CD4-positive, alpha-beta T cell (primary cell): ENCODE data around the gene POLK. TPM values are rescaled to one million over a fixed set of nuclear protein-coding genes. Genes with fewer than 3 reads are reported as not detected.

ENCODE experiments used
- ATAC-seq: fragments of 200-7000 bp; cut with Tn5 transposase; one replicate; pipeline ENCODE4 v1.10.0; 2022; ENCODE audit warnings: mild to moderate bottlenecking; ENCODE audit not compliant: poor library complexity
- CTCF ChIA-PET: fragments of 350-600 bp; sonication (Branson Sonifier 250); formaldehyde crosslinking; loops from one replicate; lab custom pipeline; 2021; ENCODE audit warnings: antibody characterized with exemption, inconsistent platforms; lab: Charles Lee
- POLR2A ChIA-PET: fragments of 350-600 bp; sonication (Branson Sonifier 250); formaldehyde crosslinking; loops from one replicate; lab custom pipeline; 2021; ENCODE audit warnings: antibody characterized with exemption, inconsistent platforms; lab: Charles Lee
- DNase-seq, 14 experiments: peaks; one replicate each; pipeline ENCODE4 v3.0.0-alpha.2; 2013 to 2020; ENCODE audit warnings: mixed read lengths in 2 of 14
- H3K27ac ChIP-seq, 2 donors: one replicate each; pipeline versions ENCODE4 v1.5.1 to v1.7.0; 2013; ENCODE audit warnings: low read length in 2 of 2, low read depth in 1 of 2, mild to moderate bottlenecking in 1 of 2
- H3K27me3 ChIP-seq, 2 experiments: 1 replicate in 1 of 2; 2 replicates in 1 of 2; pipeline versions ENCODE4 v1.6.1 to v1.7.0; 2013; ENCODE audit warnings: low read length in 2 of 2, control low read depth in 1 of 2, mild to moderate bottlenecking in 1 of 2, moderate library complexity in 1 of 2; ENCODE audit not compliant: insufficient read depth in 2 of 2, control insufficient read depth in 1 of 2
- H3K36me3 ChIP-seq: one replicate; pipeline ENCODE4 v1.6.1; 2013; ENCODE audit warnings: low read length, control low read depth; ENCODE audit not compliant: insufficient read depth
- H3K4me1 ChIP-seq: one replicate; pipeline ENCODE4 v1.6.1; 2013; ENCODE audit warnings: low read length, control low read depth; ENCODE audit not compliant: insufficient read depth
- H3K4me3 ChIP-seq: one replicate; pipeline ENCODE4 v1.5.1; 2013; ENCODE audit warnings: mild to moderate bottlenecking, low read length, moderate library complexity
- H3K9me3 ChIP-seq, 2 experiments: 1 replicate in 1 of 2; 2 replicates in 1 of 2; pipeline versions ENCODE4 v1.6.1 to v1.7.0; 2013; ENCODE audit warnings: low read length in 2 of 2, mild to moderate bottlenecking in 2 of 2, control low read depth in 1 of 2, moderate library complexity in 1 of 2; ENCODE audit not compliant: control insufficient read depth in 1 of 2, insufficient read depth in 1 of 2
- H3K27ac Mint-ChIP-seq: one replicate; pipeline ENCODE4 v1.8.0; 2020; ENCODE audit warnings: mixed read lengths
- H3K27me3 Mint-ChIP-seq: one replicate; pipeline ENCODE4 v1.8.0; 2021; ENCODE audit warnings: mixed read lengths
- H3K36me3 Mint-ChIP-seq: one replicate; pipeline ENCODE4 v1.8.0; 2021; ENCODE audit warnings: low read depth, mixed read lengths
- H3K4me1 Mint-ChIP-seq: one replicate; pipeline ENCODE4 v1.8.0; 2021; ENCODE audit warnings: low read depth, mixed read lengths
- H3K4me3 Mint-ChIP-seq: one replicate; pipeline ENCODE4 v1.8.0; 2020; ENCODE audit warnings: mild to moderate bottlenecking, mixed read lengths
- H3K9me3 Mint-ChIP-seq: one replicate; pipeline ENCODE4 v1.8.0; 2020; ENCODE audit warnings: mixed read lengths
- CTCF ChIP-seq: fragments of 200-600 bp; IDR thresholded peaks from one replicate; pipeline ENCODE4 v1.8.0; 2022; ENCODE audit warnings: antibody characterized with exemption, mild to moderate bottlenecking
- intact Hi-C, 2 experiments: fragments of 100-400 bp; cut with DNase I in 1 of 2; cut with micrococcal nuclease in 1 of 2; formaldehyde crosslinking; loops; one replicate each; pipeline versions ENCODE4 v1.15.1 to v1.9.0; 2023 to 2025; cut with DNase I, micrococcal nuclease
- total RNA-seq, 174 experiments: library from RNA in 2 of 174; stranded (reverse) in 2 of 174; gene quantifications; one replicate each; pipeline ENCODE4 v1.2.3 and lab custom pipeline; 2021 to 2026

The POLK gene
- total RNA-seq, 2 experiments from 2014 or later: 10.0 to 10.3 TPM

- Mint-ChIP-seq H3K27me3 (no peaks in the 10 kb centered on the region), H3K4me3 (no peak overlapping the region), H3K9me3 (no peaks in the 10 kb centered on the region), H3K27ac (no peak overlapping the region), H3K4me1 (no peaks in the 10 kb centered on the region), H3K36me3 (peaks cover 57% of the 10 kb centered on the region)
- Histone ChIP-seq H3K27ac (no peak overlapping the region), H3K27me3 (no peaks in the 10 kb centered on the region), H3K4me1 (no peaks in the 10 kb centered on the region), H3K36me3 (peaks cover 15% of the 10 kb centered on the region), H3K9me3 (no peaks in the 10 kb centered on the region), H3K4me3 (no peak overlapping the region)
- ATAC-seq (no peak), DNase-seq (no peak)
- intact Hi-C loops: no loop called here
- no peak for TF ChIP-seq CTCF
- CTCF ChIA-PET: no interaction called here
- POLR2A ChIA-PET: no interaction called here
These were observed 36.1 kb downstream of the POLK start for GRCh38 chr5:75547812-75548211.

- no peaks in the 10 kb centered on the region for H3K27me3 ChIP-seq
- no peak overlapping the region for H3K27ac ChIP-seq
- no peak for DNase-seq
- no peak overlapping the region for H3K4me3 ChIP-seq
- Mint-ChIP-seq H3K27ac (no peak overlapping the region), H3K36me3 (peaks cover 73% of the 10 kb centered on the region), H3K4me3 (no peak overlapping the region), H3K4me1 (no peaks in the 10 kb centered on the region), H3K9me3 (no peaks in the 10 kb centered on the region), H3K27me3 (no peaks in the 10 kb centered on the region)
- intact Hi-C loops: no loop called here
- TF ChIP-seq CTCF: no peak
- CTCF ChIA-PET: no interaction called here
- no peaks in the 10 kb centered on the region for H3K4me1 ChIP-seq
- peaks cover 21% of the 10 kb centered on the region for H3K36me3 ChIP-seq
- no peaks in the 10 kb centered on the region for H3K9me3 ChIP-seq
- POLR2A ChIA-PET: no interaction called here
- ATAC-seq: no peak
These were observed 38.9 kb downstream of the POLK start for GRCh38 chr5:75550597-75550996.

GRCh38 chr5:75551471-75551870 lies 39.8 kb downstream of the POLK start:
- Mint-ChIP-seq H3K27ac (no peak overlapping the region), H3K9me3 (no peaks in the 10 kb centered on the region), H3K36me3 (peaks cover 81% of the 10 kb centered on the region), H3K4me1 (no peaks in the 10 kb centered on the region), H3K4me3 (no peak overlapping the region), H3K27me3 (no peaks in the 10 kb centered on the region)
- peaks cover 21% of the 10 kb centered on the region for H3K36me3 ChIP-seq
- CTCF ChIA-PET: no interaction called here
- ATAC-seq (no peak), DNase-seq (no peak)
- no peaks in the 10 kb centered on the region for H3K9me3 ChIP-seq
- POLR2A ChIA-PET: interaction anchor here (0.5 kb wide), 1 partner anchor 79 kb away, joined by 3 read pairs; no protein-coding TSS in a partner anchor
- no peak for TF ChIP-seq CTCF
- H3K4me1 ChIP-seq: no peaks in the 10 kb centered on the region
- no peak overlapping the region for H3K27ac ChIP-seq
- intact Hi-C loops: no loop called here
- no peaks in the 10 kb centered on the region for H3K27me3 ChIP-seq
- H3K4me3 ChIP-seq: no peak overlapping the region
